T-helper 1 cell treated with Interleukin-12 subunit alpha and Interleukin-12 subunit beta and Interleukin-4 antibody, amounts not matched to agents 30 ng/mL and 1 ng/mL, for 36 hours (primary cell): ENCODE results near the gene PNPLA2. TPM values are rescaled to one million over a fixed set of nuclear protein-coding genes. Genes with fewer than 3 reads are reported as not detected.

ENCODE experiments used
- intact Hi-C: fragments of 100-400 bp; cut with micrococcal nuclease; formaldehyde crosslinking; loops from one replicate; pipeline ENCODE4 v1.15.1; 2024
- total RNA-seq: library from RNA; stranded (reverse); gene quantifications from 2 replicates; pipeline ENCODE4 v1.2.3, GENCODE V29; 2022

The PNPLA2 gene
- total RNA-seq, 1 donor from 2014 or later: 58.7 TPM

DNA sequence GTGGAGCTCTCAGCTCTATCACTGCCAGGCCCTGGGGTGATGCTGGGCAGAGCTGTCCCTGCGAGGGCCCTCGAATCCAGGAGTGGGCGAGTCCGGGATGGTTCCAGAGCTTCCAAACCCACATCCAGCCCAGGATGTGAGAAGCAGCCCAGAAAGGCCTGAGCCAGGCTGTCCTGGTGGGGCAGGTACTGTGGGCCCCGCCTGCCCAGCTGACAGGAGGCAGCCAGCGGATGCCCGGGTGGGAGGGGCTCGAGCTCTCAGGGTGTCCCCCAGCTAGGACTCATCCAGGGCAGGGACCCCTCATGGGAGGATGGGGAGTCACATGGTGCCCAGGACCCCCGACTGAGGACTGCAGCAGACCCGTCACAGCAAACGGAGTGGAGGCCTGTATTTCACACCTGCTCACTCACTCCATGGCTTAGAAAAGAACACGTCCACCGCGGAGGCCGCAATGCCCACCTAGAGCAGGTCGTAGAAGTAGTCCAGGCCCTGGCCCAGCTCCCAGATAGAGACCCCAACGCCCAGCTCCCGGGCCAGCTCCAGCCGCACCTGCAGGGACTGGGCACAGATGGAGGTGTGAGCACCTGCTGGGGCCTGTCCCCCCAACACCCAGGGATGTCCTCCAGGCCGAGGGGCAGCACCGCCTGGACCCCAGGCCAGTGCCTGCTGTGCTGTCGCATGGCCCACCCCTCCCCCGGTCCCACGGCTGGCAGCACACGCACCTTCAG is 50.8 kb downstream of the PNPLA2 start:
- intact Hi-C loops: no loop called here

DNA sequence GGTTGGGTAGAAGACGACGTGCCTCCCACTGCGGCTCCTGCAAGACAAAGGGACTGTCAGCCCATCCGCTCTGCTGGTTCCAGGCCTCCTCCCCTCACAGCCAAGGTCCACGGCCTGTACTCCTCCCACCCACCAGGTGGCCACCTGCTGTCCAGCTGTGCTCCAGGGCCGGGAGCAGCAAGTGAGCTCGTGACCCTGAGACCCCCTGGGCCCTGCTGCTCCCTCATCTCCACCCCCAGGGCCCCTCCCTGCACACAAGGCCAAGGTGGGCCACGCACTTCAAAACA is 51.4 kb downstream of the PNPLA2 start:
- intact Hi-C loops: no loop called here

DNA sequence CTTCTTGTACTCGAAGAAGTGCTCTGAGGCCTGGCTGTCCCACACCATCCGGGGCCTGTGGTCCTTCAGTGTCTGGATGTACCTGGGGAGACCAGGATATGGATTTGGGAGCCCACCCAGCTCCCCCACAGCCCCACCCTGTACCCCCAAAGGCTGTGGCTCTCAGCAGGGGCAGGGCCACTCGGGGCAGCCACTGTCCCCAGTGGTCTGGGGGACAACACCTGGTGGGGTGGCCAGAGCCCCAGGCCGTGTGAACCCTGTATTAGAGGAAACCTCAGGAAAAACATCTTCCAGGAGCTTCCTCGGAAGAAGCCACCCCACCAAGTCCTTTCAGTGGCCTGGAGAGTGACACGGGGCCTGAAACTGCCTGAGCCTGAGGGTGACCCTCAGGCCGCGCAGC is 51.7 kb downstream of the PNPLA2 start:
- intact Hi-C loops: no loop called here

DNA sequence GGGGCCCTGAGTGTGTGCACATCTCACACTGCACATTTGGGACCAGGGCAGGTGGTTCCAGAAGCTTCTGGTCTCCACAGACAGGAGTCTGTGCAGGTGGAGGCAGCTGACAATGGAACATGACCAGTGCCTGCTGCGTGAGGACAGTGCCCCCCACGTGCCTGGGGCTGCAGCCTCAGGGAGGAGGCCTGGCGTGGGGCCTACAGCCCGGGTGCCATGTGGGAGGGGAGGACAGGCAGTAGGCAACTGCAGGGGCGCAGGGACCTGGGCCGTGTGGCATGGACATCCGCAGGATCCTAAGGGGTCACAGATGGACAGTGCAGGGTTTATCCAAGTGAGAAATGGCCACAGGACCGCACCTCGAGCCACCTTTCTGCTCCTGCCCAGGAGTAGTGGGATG is 52.8 kb downstream of the PNPLA2 start:
- intact Hi-C loops: no loop called here

DNA sequence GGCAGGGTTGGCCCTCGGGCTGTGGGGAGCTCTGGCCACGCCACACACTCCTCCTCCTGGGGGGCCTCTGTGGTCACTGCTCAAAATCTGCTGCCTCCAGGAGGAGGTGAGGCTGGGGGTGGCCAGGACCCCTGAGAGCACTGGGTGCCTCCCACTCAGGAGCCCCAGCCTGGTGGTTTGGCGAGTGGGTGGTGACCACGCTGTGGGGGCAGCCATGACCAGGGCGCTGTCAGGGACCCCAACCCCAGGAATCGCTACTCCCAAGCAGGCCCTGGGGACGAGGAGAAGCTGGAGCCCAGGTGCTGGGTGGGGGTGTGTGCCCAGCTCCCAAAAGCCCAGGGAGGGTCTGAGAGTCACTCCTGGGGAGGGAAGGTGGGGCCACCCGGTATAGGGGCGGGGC is 54.1 kb downstream of the PNPLA2 start:
- intact Hi-C loops: no loop called here

DNA sequence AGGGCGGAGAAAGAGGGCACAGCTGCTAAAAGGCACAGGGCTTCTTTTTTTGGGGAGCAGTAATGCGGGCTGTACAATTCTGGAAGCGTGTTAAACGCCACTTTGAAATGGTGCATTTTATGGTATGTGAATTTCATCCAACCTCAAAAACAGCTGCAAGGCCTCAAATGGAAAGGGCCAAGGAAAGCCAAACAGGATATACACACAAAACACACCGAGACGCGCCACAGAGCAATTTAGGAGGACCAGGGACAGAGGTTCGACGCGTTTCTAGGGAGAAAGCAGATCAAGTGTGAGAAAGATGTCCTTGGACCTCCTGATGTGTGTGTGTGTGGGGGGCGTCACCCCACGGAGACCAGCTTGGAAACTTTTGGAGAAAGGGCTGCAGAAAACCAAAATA is 55.0 kb downstream of the PNPLA2 start:
- intact Hi-C loops: no loop called here

Other genes starting within 250 kb of the PNPLA2 start
- gene PHRF1, start 242.4 kb upstream of the PNPLA2 start, total RNA-seq: 51.2 and 51.9 TPM in 2 replicates
- gene IRF7, start 203.0 kb upstream of the PNPLA2 start, total RNA-seq: 130 and 133 TPM in 2 replicates
- gene CDHR5, start 194.0 kb upstream of the PNPLA2 start, total RNA-seq: not detected in 2 replicates
- gene SCT, start 191.7 kb upstream of the PNPLA2 start, total RNA-seq: not detected in 2 replicates
- gene DRD4, start 181.6 kb upstream of the PNPLA2 start, total RNA-seq: 0.34 and 0.44 TPM in 2 replicates
- gene DEAF1, start 123.7 kb upstream of the PNPLA2 start, total RNA-seq: 46.7 and 51.9 TPM in 2 replicates
- gene TMEM80, start 123.1 kb upstream of the PNPLA2 start, total RNA-seq: 27.1 and 27.8 TPM in 2 replicates
- 11.9 and 12.9 TPM in 2 replicates for gene EPS8L2, start 112.7 kb upstream of the PNPLA2 start, total RNA-seq
- gene TALDO1, start 71.5 kb upstream of the PNPLA2 start, total RNA-seq: 259 and 274 TPM in 2 replicates
- gene GATD1, start 41.4 kb upstream of the PNPLA2 start, total RNA-seq: 51.3 and 59.0 TPM in 2 replicates
- 4.0 and 4.1 TPM in 2 replicates for gene CEND1, start 28.8 kb upstream of the PNPLA2 start, total RNA-seq
- gene SLC25A22, start 20.6 kb upstream of the PNPLA2 start, total RNA-seq: 60.2 and 65.2 TPM in 2 replicates
- gene PIDD1, start 13.7 kb upstream of the PNPLA2 start, total RNA-seq: 29.1 TPM in 2 replicates
- gene RPLP2, start 8.9 kb upstream of the PNPLA2 start, total RNA-seq: 1,883 and 1,900 TPM in 2 replicates
- gene CRACR2B, start 9.0 kb downstream of the PNPLA2 start, total RNA-seq: 1.3 and 1.9 TPM in 2 replicates
- 24.6 and 24.7 TPM in 2 replicates for gene CD151, start 14.0 kb downstream of the PNPLA2 start, total RNA-seq
- 99.9 and 111 TPM in 2 replicates for gene POLR2L, start 23.6 kb downstream of the PNPLA2 start, total RNA-seq
- gene TSPAN4, start 23.9 kb downstream of the PNPLA2 start, total RNA-seq: 10.8 and 11.2 TPM in 2 replicates
- 53.4 and 54.7 TPM in 2 replicates for gene CHID1, start 91.9 kb downstream of the PNPLA2 start, total RNA-seq
- 67.6 and 69.7 TPM in 2 replicates for gene AP2A2, start 107.0 kb downstream of the PNPLA2 start, total RNA-seq
- gene MUC6, start 217.8 kb downstream of the PNPLA2 start, total RNA-seq: not detected in 2 replicates